Astrocyte (in vitro differentiated cells and primary cell): ENCODE data around the gene ASCL2.

Experiments
- CTCF ChIP-seq: IDR thresholded peaks from 2 replicates; pipeline ENCODE4 v1.5.1; 2011; ENCODE audit warnings: low read depth, mild to moderate bottlenecking, inconsistent platforms, low read length, moderate library complexity; ENCODE audit not compliant: insufficient read depth
- EZH2 ChIP-seq: IDR thresholded peaks from 2 replicates; pipeline ENCODE4 v1.6.1; 2012; ENCODE audit warnings: mild to moderate bottlenecking, low read length, inconsistent platforms; ENCODE audit not compliant: insufficient read depth

DNA sequence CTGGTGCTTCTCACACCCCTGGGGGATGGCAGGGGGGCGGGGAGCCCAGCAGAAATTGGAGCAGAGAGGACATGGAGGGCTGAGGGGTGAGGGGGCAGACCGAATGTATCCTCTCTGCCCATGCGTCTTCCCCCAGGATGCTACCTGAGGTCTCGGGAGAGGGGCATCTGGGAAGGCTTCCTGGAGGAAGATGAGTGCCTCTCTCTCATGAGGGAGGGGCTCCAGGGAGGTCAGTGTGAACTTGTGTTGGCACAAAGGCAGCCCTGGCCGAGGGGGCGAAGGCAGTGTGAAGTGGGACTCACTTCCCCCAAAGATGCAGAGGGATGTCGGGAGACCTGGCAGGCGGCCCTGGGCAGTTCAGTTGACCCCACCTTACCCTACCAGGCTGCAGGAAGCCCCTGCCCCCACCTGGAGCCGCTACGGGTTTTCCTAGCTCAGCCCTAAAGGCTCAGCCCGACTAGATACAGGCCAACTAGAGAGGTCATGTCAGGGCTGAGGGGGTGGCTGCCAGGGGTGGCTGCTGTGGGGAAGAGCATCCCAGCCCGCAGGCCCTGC lies 10.4 kb downstream of the ASCL2 start:
- TF ChIP-seq CTCF (no peak), EZH2 (no peak)
